Breast epithelium (tissue), 4 donors: ENCODE results near the gene KRTAP9-2. TPM values are rescaled to one million over a fixed set of nuclear protein-coding genes. Genes with fewer than 3 reads are reported as not detected.
"Not testable (repeated sequence)": the region's sequence is repeated elsewhere in the genome, so short reads cannot be mapped to it uniquely, and the experiment has no call there.

Experiments
- DNase-seq, 2 donors: peaks; one replicate each; pipeline ENCODE4 v3.0.0-alpha.2; 2019; ENCODE audit warnings: low spot score in 2 of 2
- H3K27ac ChIP-seq, 2 donors: fragments of 200-600 bp; sonication (generic) in 1 of 2; one replicate each; pipeline ENCODE4 v1.5.1; 2016 to 2019; ENCODE audit warnings: mild to moderate bottlenecking in 1 of 2
- H3K27me3 ChIP-seq, 2 donors: fragments of 200-600 bp; sonication (generic) in 1 of 2; one replicate each; pipeline versions ENCODE4 v1.5.1 to v1.6.0; 2017 to 2019; ENCODE audit warnings: control low read depth in 1 of 2, mild to moderate bottlenecking in 1 of 2
- H3K36me3 ChIP-seq: fragments of 200-600 bp; one replicate; pipeline ENCODE4 v1.5.1; 2019
- H3K4me1 ChIP-seq, 2 donors: fragments of 200-600 bp; sonication (generic); one replicate each; pipeline ENCODE4 v1.5.1; 2016 to 2019; ENCODE audit warnings: control low read depth in 1 of 2
- H3K4me3 ChIP-seq, 3 donors: fragments of 200-600 bp; sonication (generic); 1 replicate in 2 of 3; 2 replicates in 1 of 3; pipeline ENCODE4 v1.5.1; 2016 to 2019; ENCODE audit warnings: mild to moderate bottlenecking in 3 of 3, moderate library complexity in 2 of 3
- H3K9me3 ChIP-seq, 2 donors: fragments of 200-600 bp; sonication (generic) in 1 of 2; one replicate each; pipeline ENCODE4 v1.5.1; 2016 to 2019; ENCODE audit warnings: control low read depth in 1 of 2
- CTCF ChIP-seq, 3 donors: fragments of 450-650 bp; IDR thresholded peaks; one replicate each; pipeline ENCODE4 v1.5.1; 2016 to 2017; ENCODE audit warnings: antibody characterized with exemption in 3 of 3, mild to moderate bottlenecking in 3 of 3, moderate library complexity in 3 of 3
- POLR2A ChIP-seq: fragments of 450-650 bp; IDR thresholded peaks from one replicate; pipeline ENCODE4 v1.6.1; 2016; ENCODE audit warnings: antibody characterized with exemption, mild to moderate bottlenecking, moderate library complexity
- POLR2AphosphoS5 ChIP-seq, 3 donors: sonication (generic); formaldehyde crosslinking; IDR thresholded peaks; one replicate each; pipeline ENCODE4 v1.6.1; 2017; ENCODE audit warnings: antibody characterized with exemption in 3 of 3
- intact Hi-C: fragments of 100-400 bp; cut with DNase I; formaldehyde crosslinking; loops from one replicate; pipeline ENCODE4 v1.15.1; 2023; ENCODE audit warnings: low total_unique reads
- total RNA-seq, 3 donors: library from RNA; depleted of rRNA; stranded (reverse); fragments of >200 nt; gene quantifications; one replicate each; pipeline ENCODE4 v1.1.0, GENCODE V29; 2016

The KRTAP9-2 gene
- total RNA-seq, 3 donors from 2014 or later = not detected

GRCh38 chr17:41226051-41226450 lies 397 bp upstream of the KRTAP9-2 start:
- Histone ChIP-seq H3K36me3 (no peaks in the 10 kb centered on the region), H3K9me3 (no peaks in the 10 kb centered on the region), H3K4me1 (no peaks in the 10 kb centered on the region), H3K4me3 (no peak overlapping the region), H3K27ac (no peak overlapping the region), H3K27me3 (no peaks in the 10 kb centered on the region)
- intact Hi-C loops = no loop called here
- TF ChIP-seq POLR2AphosphoS5 (IDR thresholded peaks at IDR 0.05) = no peak
- no peak for TF ChIP-seq POLR2A
- TF ChIP-seq CTCF (IDR thresholded peaks at IDR 0.05) = no peak
- no peak for DNase-seq

- Histone ChIP-seq H3K4me3 (no peak overlapping the region), H3K27me3 (no peaks in the 10 kb centered on the region), H3K27ac (no peak overlapping the region), H3K4me1 (no peaks in the 10 kb centered on the region), H3K36me3 (no peaks in the 10 kb centered on the region), H3K9me3 (no peaks in the 10 kb centered on the region)
- intact Hi-C loops = no loop called here
- no peak for DNase-seq
- no peak for TF ChIP-seq POLR2AphosphoS5 (IDR thresholded peaks at IDR 0.05)
- no peak for TF ChIP-seq POLR2A
- no peak for TF ChIP-seq CTCF (IDR thresholded peaks at IDR 0.05)
These were observed 3.6 kb downstream of the KRTAP9-2 start for GRCh38 chr17:41230094-41230493.

GRCh38 chr17:41231731-41232130 lies 5.3 kb downstream of the KRTAP9-2 start:
- no peak for TF ChIP-seq POLR2A
- TF ChIP-seq CTCF (IDR thresholded peaks at IDR 0.05) = no peak
- TF ChIP-seq POLR2AphosphoS5 (IDR thresholded peaks at IDR 0.05) = no peak
- no peak overlapping the region for H3K27ac ChIP-seq
- H3K27me3 ChIP-seq = no peaks in the 10 kb centered on the region
- intact Hi-C loops = no loop called here
- no peaks in the 10 kb centered on the region for H3K36me3 ChIP-seq
- H3K4me3 ChIP-seq = no peak overlapping the region
- H3K4me1 ChIP-seq = no peaks in the 10 kb centered on the region
- no peak for DNase-seq
- no peaks in the 10 kb centered on the region for H3K9me3 ChIP-seq

- H3K27me3 ChIP-seq, DNase-seq, H3K4me3 ChIP-seq, H3K9me3 ChIP-seq, H3K36me3 ChIP-seq, H3K27ac ChIP-seq, H3K4me1 ChIP-seq, intact Hi-C loops: not testable (repeated sequence)
These were observed 6.1 kb downstream of the KRTAP9-2 start, which contains the start of gene KRTAP9-3 for GRCh38 chr17:41232399-41233105. Gene KRTAP9-3, plus strand, starts transcription at chr17:41232449. Its CDS starts 53 bp downstream, at chr17:41232502.

GRCh38 chr17:41237116-41237515 lies 10.7 kb downstream of the KRTAP9-2 start:
- DNase-seq, H3K4me3 ChIP-seq, intact Hi-C loops, H3K27ac ChIP-seq, H3K9me3 ChIP-seq, H3K4me1 ChIP-seq, H3K36me3 ChIP-seq, H3K27me3 ChIP-seq: not testable (repeated sequence)

- H3K9me3 ChIP-seq, H3K27ac ChIP-seq, intact Hi-C loops, DNase-seq, H3K4me1 ChIP-seq, H3K4me3 ChIP-seq, H3K36me3 ChIP-seq, H3K27me3 ChIP-seq: not testable (repeated sequence)
These were observed 11.5 kb downstream of the KRTAP9-2 start, which contains the start of gene KRTAP9-8 for GRCh38 chr17:41237949-41238437. Gene KRTAP9-8, plus strand, starts transcription at chr17:41237999. Its CDS starts 53 bp downstream, at chr17:41238052.

- intact Hi-C loops, H3K4me3 ChIP-seq, H3K4me1 ChIP-seq, H3K36me3 ChIP-seq, H3K27me3 ChIP-seq, H3K9me3 ChIP-seq, DNase-seq, H3K27ac ChIP-seq: not testable (repeated sequence)
These were observed 20.7 kb downstream of the KRTAP9-2 start for GRCh38 chr17:41246995-41247787.

GRCh38 chr17:41249637-41250240 lies 23.3 kb downstream of the KRTAP9-2 start, which contains the start of gene KRTAP9-4:
Gene KRTAP9-4, plus strand, starts transcription at chr17:41249687. Its CDS starts 34 bp downstream, at chr17:41249721.
- H3K36me3 ChIP-seq, H3K4me1 ChIP-seq, H3K4me3 ChIP-seq, H3K27ac ChIP-seq, intact Hi-C loops, H3K9me3 ChIP-seq, DNase-seq, H3K27me3 ChIP-seq: not testable (repeated sequence)
